NOMO-1 (cell line): ENCODE data around the gene RAB31.

Experiments used
- DNase-seq, 2 experiments: peaks; one replicate each; lab custom pipeline; 2025; ENCODE audit not compliant: unreplicated experiment in 2 of 2; lab: John Stamatoyannopoulos, UW

The RAB31 gene

GRCh38 chr18:9710037-9710436 lies 1.9 kb downstream of the RAB31 start:
- no peak for DNase-seq

GRCh38 chr18:9711361-9712129 lies 3.4 kb downstream of the RAB31 start:
- peak; percentile 54 to 93 for DNase-seq

DNA sequence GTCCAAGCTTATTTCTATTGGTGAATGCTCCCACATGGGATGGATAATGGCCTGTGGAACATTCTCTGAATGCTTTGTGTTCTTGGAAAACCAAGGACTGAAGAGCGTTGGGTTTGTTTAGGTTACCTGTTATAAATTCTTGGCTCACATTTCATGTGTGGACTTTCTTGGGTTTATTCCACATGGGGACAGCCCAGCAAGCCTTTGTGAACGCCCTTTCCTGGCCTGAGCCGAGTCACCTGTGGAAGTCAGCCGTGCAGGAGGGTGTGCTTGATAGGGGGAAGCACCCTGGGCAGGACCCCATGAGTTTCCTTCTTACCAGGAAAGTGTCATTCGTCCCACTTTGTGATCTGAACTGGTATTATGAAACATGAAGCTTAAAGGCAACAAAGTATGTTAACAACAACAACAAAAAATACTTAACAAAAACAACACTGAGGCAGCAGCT lies 4.1 kb downstream of the RAB31 start:
- no peak for DNase-seq

GRCh38 chr18:9712611-9713010 lies 4.5 kb downstream of the RAB31 start:
- peak in 1 of 2 experiments; percentile 32 for DNase-seq

- DNase-seq: no peak
These were observed 6.4 kb downstream of the RAB31 start for GRCh38 chr18:9714266-9715087.

DNA sequence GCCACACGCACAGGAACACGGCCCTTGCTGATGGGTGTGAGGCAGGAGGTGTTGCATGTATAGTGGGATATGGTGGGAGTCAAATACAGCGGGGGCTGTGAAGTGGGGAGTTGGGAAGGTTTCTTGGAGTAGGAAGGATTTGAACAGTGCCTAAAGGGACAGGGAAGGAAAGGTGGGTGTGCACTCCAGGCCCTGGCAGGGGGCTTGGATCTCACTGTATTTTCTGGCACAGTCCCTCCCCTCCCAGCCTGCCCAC lies 6.9 kb downstream of the RAB31 start:
- no peak for DNase-seq

DNA sequence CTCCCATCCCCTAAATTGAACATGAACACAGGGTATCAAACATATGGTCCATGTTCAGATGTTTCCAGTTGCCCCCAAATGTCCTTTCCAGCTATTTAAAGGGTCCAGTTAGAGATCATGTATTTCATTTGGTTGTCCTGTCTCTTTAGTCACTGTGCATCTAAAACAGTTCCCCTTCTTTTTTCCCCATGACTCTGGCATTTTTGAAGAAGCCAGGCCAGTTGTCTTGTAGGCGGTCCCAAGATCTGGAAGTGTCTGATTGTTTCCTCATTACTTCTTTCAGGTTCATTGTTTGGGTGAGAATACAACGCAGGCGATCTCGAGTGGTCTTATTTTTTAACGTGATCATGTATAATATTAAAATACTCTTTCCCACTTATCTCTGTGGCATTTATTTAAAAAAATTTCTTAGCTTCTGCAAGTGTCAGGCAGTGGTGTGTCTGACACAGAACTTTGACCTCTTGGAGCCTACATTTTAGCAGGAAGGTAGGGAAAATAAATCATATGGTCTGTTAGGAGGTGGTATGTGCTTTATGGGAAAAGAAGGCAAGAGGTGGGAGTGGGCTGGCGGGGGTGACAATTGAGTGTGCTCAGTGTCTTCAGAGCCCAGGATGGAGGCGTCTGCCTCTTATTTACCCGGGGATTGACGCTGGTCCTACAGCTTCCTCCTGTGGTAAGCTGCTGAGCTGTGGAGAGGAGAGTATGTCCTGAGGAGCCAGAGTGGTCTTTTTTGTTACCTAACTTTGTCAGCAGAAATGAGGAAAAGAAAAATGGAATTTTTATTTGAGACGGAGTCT lies 8.1 kb downstream of the RAB31 start:
- DNase-seq: peak; percentile 43 to 44

DNA sequence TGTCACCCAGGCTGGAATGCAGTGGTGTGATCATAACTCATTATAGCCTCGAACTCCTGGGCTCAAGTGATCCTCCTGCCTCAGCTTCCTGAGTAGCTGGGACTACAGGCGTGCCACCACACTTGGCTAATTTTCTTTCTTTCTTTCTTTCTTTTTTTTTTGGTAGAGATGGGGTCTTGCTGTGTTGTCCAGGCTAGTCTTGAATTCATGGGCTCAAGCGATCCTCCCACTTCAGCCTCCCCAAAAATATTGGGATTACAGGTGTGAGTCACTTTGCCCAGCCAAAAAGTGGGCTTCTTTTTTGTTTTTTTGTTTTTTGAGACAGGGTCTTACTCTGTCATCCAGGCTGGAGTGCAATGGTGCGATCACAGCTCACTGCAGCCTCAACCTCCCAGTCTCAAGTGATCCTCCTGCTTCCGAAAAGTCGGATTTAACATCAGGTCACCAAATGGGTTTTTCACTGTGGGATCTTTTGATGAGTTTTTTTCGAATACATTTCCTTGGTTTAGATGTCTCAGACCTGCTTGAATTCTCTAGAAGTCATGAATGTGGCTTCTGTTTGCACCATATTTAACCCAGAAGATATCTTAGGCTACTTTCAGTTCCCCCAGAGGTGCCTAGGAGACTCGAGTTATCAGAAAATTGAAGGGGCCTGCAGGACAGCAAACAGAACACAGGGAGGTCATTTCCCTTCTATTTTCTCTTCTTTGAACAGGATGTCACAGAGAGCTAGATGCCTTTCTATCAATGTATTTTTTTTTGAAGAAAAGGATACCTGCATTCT lies 8.9 kb downstream of the RAB31 start:
- peak; percentile 72 to 80 for DNase-seq

DNA sequence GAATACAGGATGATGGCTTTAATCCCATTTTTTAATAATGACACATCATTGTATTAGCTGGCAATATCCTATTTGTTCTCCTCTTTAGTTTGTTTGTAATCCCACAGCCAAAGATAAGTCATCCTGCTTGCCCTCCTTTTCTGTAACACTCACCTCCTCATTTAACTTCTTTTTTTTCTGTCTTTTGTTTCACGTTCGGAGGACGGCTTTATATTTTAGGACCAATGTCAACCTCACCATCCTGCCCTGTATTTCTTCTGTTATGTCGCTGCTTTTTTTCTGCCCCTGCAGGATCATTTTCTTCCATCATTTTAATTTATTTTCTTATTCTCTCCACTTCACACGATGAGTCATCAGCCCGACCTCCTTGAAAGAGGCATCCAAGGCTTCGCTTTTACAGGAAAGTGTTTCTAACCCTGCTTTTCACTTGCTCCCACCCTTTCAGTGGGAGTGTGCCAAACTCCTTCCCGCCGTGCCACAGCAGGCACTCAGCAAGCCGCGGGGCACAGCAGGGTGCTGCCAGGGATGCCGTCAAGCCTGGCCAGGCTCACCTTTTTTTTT lies 11.4 kb downstream of the RAB31 start:
- DNase-seq: no peak

- no peak for DNase-seq
These were observed 12.2 kb downstream of the RAB31 start for GRCh38 chr18:9720327-9720726.

DNA sequence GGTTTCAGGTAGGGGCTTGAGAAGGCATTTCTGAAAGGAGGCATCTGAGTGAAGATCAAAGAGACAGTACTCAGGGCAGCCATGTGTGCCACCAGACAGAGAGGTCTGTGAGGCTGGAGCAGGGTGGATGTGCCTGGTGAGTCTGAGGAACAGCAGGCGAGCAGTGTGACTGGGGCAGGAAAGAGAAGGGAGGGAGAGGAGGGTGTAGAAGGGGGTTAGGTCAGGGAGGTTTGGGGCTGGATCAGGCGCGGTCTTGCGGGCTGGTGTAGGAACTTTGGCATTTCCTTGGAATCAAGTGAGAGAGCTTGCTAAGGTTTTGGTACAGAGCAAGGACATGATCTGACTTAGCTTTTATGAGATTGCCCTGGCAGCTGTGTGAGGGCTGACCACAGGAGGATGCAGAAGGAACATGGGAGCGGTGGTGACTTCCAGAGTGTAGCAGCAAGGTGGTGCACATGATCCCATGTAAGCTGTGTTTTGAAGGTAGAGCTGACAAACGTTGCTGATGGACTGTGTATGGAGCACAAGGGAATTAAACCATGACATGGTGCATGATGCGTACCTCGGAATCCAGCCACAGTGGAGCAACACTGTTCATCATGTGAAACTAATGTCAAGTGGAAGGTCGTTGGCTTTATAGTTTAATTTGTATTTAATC lies 13.9 kb downstream of the RAB31 start:
- no peak for DNase-seq

- no peak for DNase-seq
These were observed 14.6 kb downstream of the RAB31 start for GRCh38 chr18:9722691-9723090.

GRCh38 chr18:9724797-9725585 lies 16.9 kb downstream of the RAB31 start:
- DNase-seq: no peak

DNA sequence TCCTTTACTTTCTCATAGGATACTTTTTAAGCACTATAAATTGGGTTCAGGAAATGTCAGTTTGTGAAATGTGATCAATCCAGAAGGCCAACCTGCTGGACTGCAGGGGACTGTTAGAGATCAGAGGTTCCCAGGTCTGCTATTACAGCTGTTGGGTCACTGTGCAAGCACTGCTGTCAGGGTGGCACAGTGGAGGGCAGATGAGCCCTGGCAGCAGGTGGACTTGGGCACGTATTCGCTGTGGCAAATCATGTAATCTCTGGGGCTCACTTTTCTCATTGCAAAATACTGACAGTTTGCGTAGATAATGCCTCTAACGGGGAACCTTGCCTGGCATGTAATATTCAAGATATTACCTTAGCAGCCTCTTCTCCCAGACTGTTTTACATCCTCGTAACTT lies 18.1 kb downstream of the RAB31 start:
- no peak for DNase-seq

GRCh38 chr18:9726936-9727335 lies 18.8 kb downstream of the RAB31 start:
- DNase-seq: no peak

- DNase-seq: no peak
These were observed 22.7 kb downstream of the RAB31 start for GRCh38 chr18:9730786-9731185.

DNA sequence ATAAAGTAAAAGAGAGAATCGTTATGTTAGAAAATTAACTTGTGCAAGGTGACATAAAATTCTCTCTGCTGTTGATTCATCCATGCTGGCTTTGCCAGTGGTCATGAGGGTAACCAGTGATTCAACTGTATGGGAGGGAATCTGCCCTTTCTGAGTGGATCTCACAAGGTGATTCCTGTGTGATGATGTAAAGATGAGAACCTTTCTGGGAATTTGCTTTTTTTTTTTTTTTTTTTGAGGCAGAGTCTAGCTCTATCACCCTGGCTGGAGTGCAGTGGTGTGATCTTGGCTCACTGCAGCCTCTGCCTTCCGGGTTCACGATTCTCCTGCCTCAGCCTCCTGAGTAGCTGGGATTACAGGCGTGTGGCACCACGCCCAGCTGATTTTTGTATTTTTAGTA lies 23.3 kb downstream of the RAB31 start:
- DNase-seq: no peak

DNA sequence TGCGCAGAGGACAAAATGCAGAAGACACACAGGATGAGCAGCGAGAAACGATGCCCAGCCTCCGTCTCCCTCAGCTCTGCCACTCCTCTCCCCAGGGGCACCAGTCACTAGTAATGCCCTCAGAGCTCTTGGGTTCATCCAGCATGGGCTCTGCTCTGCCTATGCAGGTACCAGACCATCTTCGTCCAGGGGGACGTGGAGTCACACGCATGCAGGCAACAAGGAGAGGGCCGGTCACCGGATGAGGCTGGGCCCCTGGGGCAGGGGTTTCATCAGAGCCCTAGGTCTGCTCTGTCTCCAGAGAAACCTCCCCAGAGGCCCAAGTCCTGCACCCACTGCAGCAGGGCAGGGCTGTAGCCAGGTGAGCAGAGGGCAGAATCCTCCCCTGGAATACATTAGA lies 23.9 kb downstream of the RAB31 start:
- no peak for DNase-seq

DNA sequence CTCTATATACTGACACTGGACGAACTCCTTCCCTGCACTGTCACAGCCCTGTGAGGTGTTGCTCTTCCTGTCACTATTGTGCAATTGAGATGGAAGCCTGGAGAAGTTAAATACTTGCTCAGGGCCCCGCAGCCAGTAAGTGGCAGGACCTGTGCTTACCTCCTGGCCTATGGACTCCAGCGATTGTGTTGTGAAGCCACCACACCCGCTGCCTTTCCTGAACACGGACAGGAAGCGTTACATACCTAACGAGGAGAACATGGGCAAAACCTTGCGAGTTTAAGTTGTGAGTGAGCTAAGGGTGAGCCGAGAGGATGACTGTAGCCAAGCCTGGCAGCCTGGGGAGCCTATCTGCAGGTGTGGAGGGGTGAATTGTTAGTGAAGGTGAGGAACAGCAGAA lies 26.1 kb downstream of the RAB31 start:
- no peak for DNase-seq
